ENCODE data around the gene DMBX1.

The DMBX1 gene

GRCh38 chr1:46513536-46513935 is 23.9 kb downstream of the DMBX1 start:
- no peak overlapping the region for H3K4me3 ChIP-seq (ENCODE audit: low read depth, low read length)
- no peak for TF ChIP-seq CTCF (IDR thresholded peaks at IDR 0.05; ENCODE audit: low read depth, low read length, missing control alignments)
- DNase-seq (ENCODE audit: low read depth) = no peak

GRCh38 chr1:46515576-46515975 is 25.9 kb downstream of the DMBX1 start:
- no peak overlapping the region for H3K4me3 ChIP-seq (ENCODE audit: low read depth, low read length)
- no peak for TF ChIP-seq CTCF (IDR thresholded peaks at IDR 0.05; ENCODE audit: low read depth, low read length, missing control alignments)
- no peak for DNase-seq (ENCODE audit: low read depth)

GRCh38 chr1:46516200-46516950 is 26.7 kb downstream of the DMBX1 start:
- no peak overlapping the region for H3K4me3 ChIP-seq (ENCODE audit: low read depth, low read length)
- no peak for DNase-seq (ENCODE audit: low read depth)
- TF ChIP-seq CTCF (IDR thresholded peaks at IDR 0.05; ENCODE audit: low read depth, low read length, missing control alignments) = no peak

GRCh38 chr1:46517010-46517600 is 27.5 kb downstream of the DMBX1 start:
- no peak for TF ChIP-seq CTCF (IDR thresholded peaks at IDR 0.05; ENCODE audit: low read depth, low read length, missing control alignments)
- H3K4me3 ChIP-seq (ENCODE audit: low read depth, low read length) = no peak overlapping the region
- no peak for DNase-seq (ENCODE audit: low read depth)

GRCh38 chr1:46517932-46518498 is 28.4 kb downstream of the DMBX1 start:
- TF ChIP-seq CTCF (IDR thresholded peaks at IDR 0.05; ENCODE audit: low read depth, low read length, missing control alignments) = no peak
- no peak for DNase-seq (ENCODE audit: low read depth)

GRCh38 chr1:46519209-46519608 is 29.6 kb downstream of the DMBX1 start:
- TF ChIP-seq CTCF (IDR thresholded peaks at IDR 0.05; ENCODE audit: low read depth, low read length, missing control alignments) = no peak
- DNase-seq (ENCODE audit: low read depth) = no peak

More at GRCh38 chr1:46517932-46518498, 28.4 kb downstream of the DMBX1 start:
- H3K4me3 ChIP-seq (ENCODE audit: low read depth, low read length) = no peak overlapping the region

More at GRCh38 chr1:46519209-46519608, 29.6 kb downstream of the DMBX1 start:
- no peak overlapping the region for H3K4me3 ChIP-seq (ENCODE audit: low read depth, low read length)

Data from GM12864 (cell line).